Upper lobe of right lung (tissue), 1 donor: ENCODE measurements around the gene ITPK1. TPM values are rescaled to one million over a fixed set of nuclear protein-coding genes. Genes with fewer than 3 reads are reported as not detected.

Experiments
- ATAC-seq: fragments of 200-7000 bp; cut with Tn5 transposase; one replicate; pipeline ENCODE4 v1.9.1; 2020; ENCODE audit warnings: mild to moderate bottlenecking, moderate library complexity
- DNase-seq: peaks from one replicate; pipeline ENCODE4 v3.0.0-alpha.2; 2020
- H3K27ac ChIP-seq: fragments of 200-600 bp; one replicate; pipeline ENCODE4 v1.8.0; 2022
- H3K27me3 ChIP-seq: fragments of 200-600 bp; one replicate; pipeline ENCODE4 v1.8.0; 2022; ENCODE audit warnings: mild to moderate bottlenecking
- H3K36me3 ChIP-seq: fragments of 200-600 bp; one replicate; pipeline ENCODE4 v1.8.0; 2022
- H3K4me1 ChIP-seq: fragments of 200-600 bp; one replicate; pipeline ENCODE4 v1.8.0; 2022
- H3K4me3 ChIP-seq: fragments of 200-600 bp; one replicate; pipeline ENCODE4 v1.8.0; 2022; ENCODE audit warnings: mild to moderate bottlenecking
- H3K9me3 ChIP-seq: fragments of 200-600 bp; one replicate; pipeline ENCODE4 v1.8.0; 2022
- CTCF ChIP-seq: fragments of 200-600 bp; IDR thresholded peaks from one replicate; pipeline ENCODE4 v1.8.0; 2022; ENCODE audit warnings: antibody characterized with exemption
- intact Hi-C: fragments of 100-400 bp; cut with DNase I; formaldehyde crosslinking; loops from one replicate; pipeline ENCODE4 v1.11.0; 2022
- total RNA-seq: library from RNA; stranded (reverse); fragmentation: NEBNext Ultra II Directional; extraction: Animal tissue kit (Norgen Biotek cat#: 25700); gene quantifications from one replicate; pipeline ENCODE4 v1.2.1, GENCODE V29; 2021
- donor health status: DM: no; HTN: yes; CAD: no; lungs with severe emphysema.

Gene ITPK1
- total RNA-seq, 1 donor from 2014 or later = 96.9 TPM

- intact Hi-C loops = no loop called here
- H3K4me1 ChIP-seq = no peaks in the 10 kb centered on the region
These were observed 59.4 kb downstream of the ITPK1 start for GRCh38 chr14:93056166-93056839.

GRCh38 chr14:93055651-93056115 is 60.0 kb downstream of the ITPK1 start:
- peak; percentile 61 for ATAC-seq
- DNase-seq = no peak
- no peak overlapping the region for H3K27ac ChIP-seq

More at GRCh38 chr14:93056166-93056839, 59.4 kb downstream of the ITPK1 start:
- ATAC-seq = no peak
- no peaks in the 10 kb centered on the region for H3K27me3 ChIP-seq
- no peak overlapping the region for H3K27ac ChIP-seq
- H3K9me3 ChIP-seq = no peaks in the 10 kb centered on the region
- H3K4me3 ChIP-seq = no peak overlapping the region
- TF ChIP-seq CTCF = no peak
- no peak for DNase-seq
- H3K36me3 ChIP-seq = no peaks in the 10 kb centered on the region

GRCh38 chr14:93054876-93055275 is 60.8 kb downstream of the ITPK1 start:
- no peak for TF ChIP-seq CTCF
- intact Hi-C loops = no loop called here
- no peaks in the 10 kb centered on the region for H3K36me3 ChIP-seq
- no peaks in the 10 kb centered on the region for H3K27me3 ChIP-seq
- no peak overlapping the region for H3K4me3 ChIP-seq
- H3K27ac ChIP-seq = no peak overlapping the region
- no peaks in the 10 kb centered on the region for H3K9me3 ChIP-seq
- peaks cover 5% of the 10 kb centered on the region for H3K4me1 ChIP-seq
- DNase-seq = no peak
- no peak for ATAC-seq

More at GRCh38 chr14:93055651-93056115, 60.0 kb downstream of the ITPK1 start:
- Histone ChIP-seq H3K27me3 (no peaks in the 10 kb centered on the region), H3K4me1 (no peaks in the 10 kb centered on the region), H3K9me3 (no peaks in the 10 kb centered on the region), H3K36me3 (no peaks in the 10 kb centered on the region), H3K4me3 (no peak overlapping the region)
- intact Hi-C loops = no loop called here
- no peak for TF ChIP-seq CTCF

GRCh38 chr14:93054006-93054405 is 61.7 kb downstream of the ITPK1 start:
- H3K27ac ChIP-seq = no peak overlapping the region
- no peak for TF ChIP-seq CTCF
- ATAC-seq (no peak), DNase-seq (no peak)
- H3K36me3 ChIP-seq = no peaks in the 10 kb centered on the region
- H3K4me1 ChIP-seq = peaks cover 5% of the 10 kb centered on the region
- H3K27me3 ChIP-seq = no peaks in the 10 kb centered on the region
- intact Hi-C loops = no loop called here
- no peaks in the 10 kb centered on the region for H3K9me3 ChIP-seq
- no peak overlapping the region for H3K4me3 ChIP-seq

- DNase-seq = no peak
- Histone ChIP-seq H3K4me3 (no peak overlapping the region), H3K36me3 (no peaks in the 10 kb centered on the region), H3K27me3 (no peaks in the 10 kb centered on the region), H3K27ac (no peak overlapping the region), H3K4me1 (peaks cover 11% of the 10 kb centered on the region), H3K9me3 (no peaks in the 10 kb centered on the region)
- intact Hi-C loops = no loop called here
- ATAC-seq = no peak
- no peak for TF ChIP-seq CTCF
These were observed 63.9 kb downstream of the ITPK1 start for GRCh38 chr14:93051600-93052546.
